OCI-LY1 (cell line): Measurements from ENCODE around the gene IMMP1L.

ENCODE experiments used
- H2AFZ ChIP-seq: fragments of 200-600 bp; sonication (generic), shearing (Covaris generic); 2 replicates; pipeline ENCODE4 v1.6.0; 2014; ENCODE audit warnings: antibody characterized with exemption, mild to moderate bottlenecking, low read length
- H3F3A ChIP-seq: fragments of 200-600 bp; sonication (generic), shearing (Covaris generic); 2 replicates; pipeline ENCODE4 v1.6.0; 2014; ENCODE audit warnings: mild to moderate bottlenecking, antibody characterized with exemption, low read length, moderate library complexity; ENCODE audit not compliant: insufficient read depth
- H3K27ac ChIP-seq: fragments of 200-600 bp; sonication (generic); 2 replicates; pipeline ENCODE4 v1.5.1; 2014; ENCODE audit warnings: low read length, mixed run types, mild to moderate bottlenecking, low read depth; ENCODE audit not compliant: poor library complexity, severe bottlenecking
- H3K27me3 ChIP-seq: fragments of 200-600 bp; sonication (generic); 2 replicates; pipeline ENCODE4 v1.6.0; 2014; ENCODE audit warnings: antibody characterized with exemption, mild to moderate bottlenecking, low read length, moderate library complexity; ENCODE audit not compliant: insufficient read depth
- H3K36me3 ChIP-seq: fragments of 200-600 bp; sonication (generic); 2 replicates; pipeline ENCODE4 v1.6.1; 2014; ENCODE audit warnings: mild to moderate bottlenecking, antibody characterized with exemption, low read length, moderate library complexity, mixed read lengths; ENCODE audit not compliant: insufficient read depth
- H3K4me1 ChIP-seq: fragments of 200-600 bp; sonication (generic); 2 replicates; pipeline ENCODE4 v1.5.1; 2014; ENCODE audit warnings: mild to moderate bottlenecking, low read length, moderate library complexity; ENCODE audit not compliant: insufficient read depth, severe bottlenecking
- H3K4me2 ChIP-seq: fragments of 200-600 bp; sonication (generic), shearing (Covaris generic); 2 replicates; pipeline ENCODE4 v1.6.1; 2014; ENCODE audit warnings: low read length
- H3K4me3 ChIP-seq: fragments of 200-600 bp; sonication (generic); 2 replicates; pipeline ENCODE4 v1.5.1; 2014; ENCODE audit warnings: low read length, low read depth, mild to moderate bottlenecking, mixed read lengths; ENCODE audit not compliant: poor library complexity, severe bottlenecking
- H3K79me2 ChIP-seq: fragments of 200-600 bp; shearing (Covaris generic); 2 replicates; pipeline ENCODE4 v1.6.1; 2016; ENCODE audit warnings: mixed run types, low read length, mixed read lengths; ENCODE audit not compliant: insufficient read depth
- H3K9ac ChIP-seq: fragments of 200-600 bp; sonication (generic), shearing (Covaris generic); 2 replicates; pipeline ENCODE4 v1.6.1; 2014; ENCODE audit warnings: mild to moderate bottlenecking, low read length, mixed read lengths
- H3K9me2 ChIP-seq: fragments of 200-600 bp; sonication (generic), shearing (Covaris generic); 2 replicates; pipeline ENCODE4 v1.6.1; 2014; ENCODE audit warnings: low read depth, mild to moderate bottlenecking, low read length, mixed read lengths
- H3K9me3 ChIP-seq: fragments of 200-600 bp; shearing (Covaris generic); 2 replicates; pipeline ENCODE4 v1.6.1; 2014; ENCODE audit warnings: low read length, mixed read lengths
- H4K20me1 ChIP-seq: fragments of 200-600 bp; sonication (generic), shearing (Covaris generic); 2 replicates; pipeline ENCODE4 v1.6.0; 2016; ENCODE audit warnings: mild to moderate bottlenecking, low read length; ENCODE audit not compliant: insufficient read depth
- CTCF ChIP-seq: fragments of 200-600 bp; sonication (generic), shearing (Covaris generic); IDR thresholded peaks from 2 replicates; pipeline ENCODE4 v1.5.1; 2017; ENCODE audit warnings: mild to moderate bottlenecking, antibody characterized with exemption, low read length, moderate library complexity, mixed read lengths
- EZH2 ChIP-seq: fragments of 200-600 bp; sonication (generic), shearing (Covaris generic); IDR thresholded peaks from 2 replicates; pipeline ENCODE4 v1.8.0; 2017; ENCODE audit warnings: borderline replicate concordance, mixed run types, mild to moderate bottlenecking, antibody characterized with exemption, low read length, moderate library complexity, mixed read lengths

IMMP1L gene

GRCh38 chr11:31419138-31419537, 90.3 kb downstream of the IMMP1L start:
- Histone ChIP-seq H3K27ac (no peak overlapping the region), H4K20me1 (no peaks in the 10 kb centered on the region), H3K9me2 (no peaks in the 10 kb centered on the region), H3K9ac (no peak overlapping the region), H3K9me3 (no peaks in the 10 kb centered on the region), H3K36me3 (no peaks in the 10 kb centered on the region), H2AFZ (no peak overlapping the region), H3K27me3 (no peaks in the 10 kb centered on the region), H3K4me1 (no peaks in the 10 kb centered on the region), H3F3A (no peaks in the 10 kb centered on the region), H3K4me3 (no peak overlapping the region), H3K79me2 (no peaks in the 10 kb centered on the region), H3K4me2 (no peak overlapping the region)
- TF ChIP-seq EZH2: no peak
- TF ChIP-seq CTCF: no peak

GRCh38 chr11:31417816-31418215, 91.6 kb downstream of the IMMP1L start:
- Histone ChIP-seq H3K27ac (no peak overlapping the region), H3K9me3 (no peaks in the 10 kb centered on the region), H3K27me3 (no peaks in the 10 kb centered on the region), H3K4me3 (no peak overlapping the region), H2AFZ (no peak overlapping the region), H3K9ac (no peak overlapping the region), H3F3A (no peaks in the 10 kb centered on the region), H3K79me2 (no peaks in the 10 kb centered on the region), H3K4me2 (no peak overlapping the region), H3K9me2 (no peaks in the 10 kb centered on the region), H3K4me1 (no peaks in the 10 kb centered on the region), H3K36me3 (no peaks in the 10 kb centered on the region), H4K20me1 (no peaks in the 10 kb centered on the region)
- TF ChIP-seq EZH2: no peak
- no peak for TF ChIP-seq CTCF

GRCh38 chr11:31417357-31417756, 92.1 kb downstream of the IMMP1L start:
- Histone ChIP-seq H3F3A (no peaks in the 10 kb centered on the region), H3K79me2 (no peaks in the 10 kb centered on the region), H3K9me3 (no peaks in the 10 kb centered on the region), H3K4me1 (no peaks in the 10 kb centered on the region), H3K4me2 (no peak overlapping the region), H4K20me1 (no peaks in the 10 kb centered on the region), H3K9ac (no peak overlapping the region), H2AFZ (no peak overlapping the region), H3K36me3 (no peaks in the 10 kb centered on the region), H3K27ac (no peak overlapping the region), H3K9me2 (no peaks in the 10 kb centered on the region), H3K4me3 (no peak overlapping the region), H3K27me3 (no peaks in the 10 kb centered on the region)
- TF ChIP-seq EZH2 (no peak), CTCF (no peak)
